Liver (tissue), 3 donors: ENCODE results near the gene GLIS1.

Experiments
- CTCF ChIP-seq: fragments of 150-350 bp; IDR thresholded peaks from 2 replicates; pipeline ENCODE4 v1.5.1; 2017; ENCODE audit warnings: improper control_type of control experiment, low read depth, low read length; ENCODE audit not compliant: missing input control
- EGR1 ChIP-seq, 2 donors: IDR thresholded peaks; 2 replicates each; pipeline ENCODE4 v1.6.1; 2016 to 2018; ENCODE audit warnings: antibody characterized with exemption in 2 of 2, low read depth in 2 of 2
- JUND ChIP-seq, 2 donors: IDR thresholded peaks; 2 replicates each; pipeline ENCODE4 v1.6.1; 2016; ENCODE audit warnings: antibody characterized with exemption in 2 of 2
- MAX ChIP-seq: IDR thresholded peaks from 2 replicates; pipeline ENCODE4 v1.6.1; 2016; ENCODE audit warnings: antibody characterized with exemption
- RAD21 ChIP-seq, 2 donors: IDR thresholded peaks; 2 replicates each; pipeline ENCODE4 v1.6.1; 2016; ENCODE audit warnings: antibody characterized with exemption in 2 of 2, mild to moderate bottlenecking in 2 of 2
- REST ChIP-seq: IDR thresholded peaks from 2 replicates; pipeline ENCODE4 v1.6.1; 2016; ENCODE audit warnings: antibody characterized with exemption, mild to moderate bottlenecking
- TAF1 ChIP-seq: conservative IDR thresholded peaks from 2 replicates; pipeline ENCODE4 v1.6.1; 2016; ENCODE audit warnings: antibody characterized with exemption, mild to moderate bottlenecking
- YY1 ChIP-seq: IDR thresholded peaks from 2 replicates; pipeline ENCODE4 v1.6.1; 2016; ENCODE audit warnings: antibody characterized with exemption, mild to moderate bottlenecking
- ZBTB33 ChIP-seq: IDR thresholded peaks from 2 replicates; pipeline ENCODE4 v1.6.1; 2016; ENCODE audit warnings: antibody characterized with exemption
- donor health status: healthy.
- donor health status: healthy.

- no peak for TF ChIP-seq REST
- TF ChIP-seq CTCF: no peak
- TF ChIP-seq TAF1: no peak
- no peak for TF ChIP-seq MAX
- TF ChIP-seq RAD21 (IDR thresholded peaks at IDR 0.05): no peak
- TF ChIP-seq ZBTB33: no peak
- no peak for TF ChIP-seq JUND (IDR thresholded peaks at IDR 0.05)
- no peak for TF ChIP-seq YY1
- no peak for TF ChIP-seq EGR1 (IDR thresholded peaks at IDR 0.05; ENCODE audit: low read depth in 2 of 2)
These were observed 260.5 kb downstream of the GLIS1 start for GRCh38 chr1:53478502-53478818.
